Panc1 (cell line): ENCODE data around the gene CKS1B. TPM values are rescaled to one million over a fixed set of nuclear protein-coding genes. Genes with fewer than 3 reads are reported as not detected.

ENCODE experiments used
- ATAC-seq: fragments of 200-7000 bp; cut with Tn5 transposase; 2 replicates; pipeline ENCODE4 v1.9.1; 2020; ENCODE audit warnings: mild to moderate bottlenecking, moderate library complexity
- BruUV-seq: library from RNA; stranded (reverse); fragments of 400-500 nt; replicated peaks from 2 replicates; lab custom pipeline; 2021; lab: Mats Ljungman, UMichigan
- CTCF ChIA-PET: fragments of 300-600 bp; sonication (Branson Sonifier 250); formaldehyde crosslinking; loops from one replicate; lab custom pipeline; 2022; ENCODE audit warnings: antibody characterized with exemption; lab: Charles Lee
- POLR2A ChIA-PET: fragments of 300-600 bp; sonication (Branson Sonifier 250); formaldehyde crosslinking; loops from one replicate; lab custom pipeline; 2022; ENCODE audit warnings: antibody characterized with exemption; lab: Charles Lee
- DNase-seq: peaks from one replicate; pipeline ENCODE4 v3.0.0-alpha.2; 2010; ENCODE audit warnings: low read depth, low spot score
- H3K27ac ChIP-seq: 2 replicates; pipeline ENCODE4 v1.5.1; 2011; ENCODE audit warnings: mild to moderate bottlenecking, low read length, inconsistent platforms
- H3K27me3 ChIP-seq: fragments of 200-500 bp; sonication (Bioruptor generic); 2 replicates; pipeline ENCODE4 v1.6.0; 2014; ENCODE audit warnings: low read length, inconsistent platforms; ENCODE audit not compliant: control insufficient read depth, insufficient read depth
- H3K36me3 ChIP-seq: fragments of 200-500 bp; sonication (Bioruptor generic); 2 replicates; pipeline ENCODE4 v1.5.1; 2014; ENCODE audit warnings: inconsistent platforms, mild to moderate bottlenecking, low read length, moderate library complexity; ENCODE audit not compliant: control insufficient read depth, insufficient read depth
- H3K4me1 ChIP-seq: 2 replicates; pipeline ENCODE4 v1.5.1; 2011; ENCODE audit warnings: inconsistent platforms, mild to moderate bottlenecking, low read length, moderate library complexity; ENCODE audit not compliant: control insufficient read depth, insufficient read depth
- H3K4me3 ChIP-seq, 2 experiments: 2 replicates each; pipeline ENCODE4 v1.5.1; 2011 to 2012; ENCODE audit warnings: low read depth in 2 of 2, low read length in 2 of 2, mild to moderate bottlenecking in 2 of 2, inconsistent platforms in 1 of 2, moderate library complexity in 1 of 2
- H3K9me3 ChIP-seq: fragments of 200-500 bp; sonication (Bioruptor generic); 2 replicates; pipeline ENCODE4 v1.5.1; 2014; ENCODE audit warnings: low read depth, mild to moderate bottlenecking, inconsistent platforms, low read length, moderate library complexity; ENCODE audit not compliant: control insufficient read depth, insufficient read depth
- POLR2AphosphoS5 ChIP-seq: IDR thresholded peaks from 2 replicates; pipeline ENCODE4 v1.6.1; 2012; ENCODE audit warnings: mild to moderate bottlenecking, low read depth, low read length, moderate library complexity
- SIN3A ChIP-seq: IDR thresholded peaks from 2 replicates; pipeline ENCODE4 v1.6.1; 2012; ENCODE audit warnings: low read depth, mild to moderate bottlenecking, low read length, moderate library complexity, borderline replicate concordance; ENCODE audit not compliant: insufficient read depth
- TCF7L2 ChIP-seq: IDR thresholded peaks from 2 replicates; pipeline ENCODE4 v1.6.1; 2011; ENCODE audit warnings: mild to moderate bottlenecking, low read depth, low read length, inconsistent platforms
- in situ Hi-C: cut with HindIII; loops from 2 replicates; pipeline ENCODE4 v1.10.0; 2016; ENCODE audit warnings: low sequenced_read_pairs, low pct_unique_long_range_greater_than_20kb
- intact Hi-C: fragments of 100-400 bp; cut with micrococcal nuclease; formaldehyde crosslinking; loops from one replicate; pipeline ENCODE4 v1.10.0; 2022; ENCODE audit not compliant: unreplicated experiment
- total RNA-seq: library from RNA; stranded (reverse); gene quantifications from one replicate; pipeline ENCODE4 v1.2.1, GENCODE V29; 2021; ENCODE audit not compliant: unreplicated experiment
- TF ChIP-seq, protein P1 (sequence below), 2 experiments: IDR thresholded peaks; 2 replicates each; pipeline ENCODE4 v1.6.1; 2011 to 2012; ENCODE audit warnings: low read depth in 2 of 2, control low read depth in 1 of 2, low read length in 1 of 2, mild to moderate bottlenecking in 1 of 2, moderate library complexity in 1 of 2; ENCODE audit not compliant: insufficient read depth in 1 of 2
- TF ChIP-seq, protein P2 (sequence below): fragments of 450-650 bp; IDR thresholded peaks from 2 replicates; pipeline ENCODE4 v1.5.1; 2017; ENCODE audit warnings: mild to moderate bottlenecking

Gene CKS1B
- total RNA-seq, 1 experiment from 2014 or later: 212 TPM

DNA sequence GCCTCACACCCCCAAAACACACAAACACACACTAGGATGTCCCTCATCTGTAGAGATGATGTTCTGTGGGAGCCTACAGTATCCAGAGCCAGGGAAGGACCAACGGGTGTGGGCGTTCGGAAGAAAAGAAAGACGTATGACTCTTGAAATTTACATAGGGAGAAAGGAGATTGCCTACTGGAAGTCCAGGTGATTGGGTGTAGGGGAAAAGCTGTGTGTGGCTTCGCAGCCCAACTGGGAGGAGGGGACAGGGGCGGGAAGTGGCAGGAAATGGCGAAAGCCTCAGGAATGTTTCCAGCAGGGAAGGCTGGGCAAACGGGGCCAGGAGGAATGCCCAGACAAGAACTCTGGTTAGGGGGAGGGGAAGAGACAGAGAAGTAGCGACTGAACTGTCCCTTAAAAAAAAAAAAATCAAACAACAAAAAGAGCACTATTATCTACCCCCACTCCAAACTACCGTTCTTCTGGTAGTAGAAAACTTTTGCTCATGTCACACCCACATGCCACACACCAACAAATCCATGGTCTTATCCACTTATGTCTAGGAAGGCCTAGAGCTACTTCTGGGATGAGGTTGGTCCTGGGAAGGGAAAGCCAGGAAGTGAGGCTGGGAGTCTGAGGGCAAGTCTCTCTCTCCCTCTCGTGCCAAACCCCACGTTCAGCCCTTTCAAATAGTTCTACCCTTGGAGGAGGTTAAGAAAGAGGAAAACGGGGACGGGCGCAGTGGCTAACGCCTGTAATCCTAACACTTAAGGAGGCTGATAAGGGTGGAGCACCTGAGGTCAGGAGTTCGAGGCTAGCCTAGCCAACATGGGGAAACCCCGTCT is 1.8 kb upstream of the CKS1B start:
- POLR2A ChIA-PET: interaction anchor here (0.8 kb wide), 1 partner anchor 9 kb away, joined by 4 read pairs; no protein-coding TSS in a partner anchor

DNA sequence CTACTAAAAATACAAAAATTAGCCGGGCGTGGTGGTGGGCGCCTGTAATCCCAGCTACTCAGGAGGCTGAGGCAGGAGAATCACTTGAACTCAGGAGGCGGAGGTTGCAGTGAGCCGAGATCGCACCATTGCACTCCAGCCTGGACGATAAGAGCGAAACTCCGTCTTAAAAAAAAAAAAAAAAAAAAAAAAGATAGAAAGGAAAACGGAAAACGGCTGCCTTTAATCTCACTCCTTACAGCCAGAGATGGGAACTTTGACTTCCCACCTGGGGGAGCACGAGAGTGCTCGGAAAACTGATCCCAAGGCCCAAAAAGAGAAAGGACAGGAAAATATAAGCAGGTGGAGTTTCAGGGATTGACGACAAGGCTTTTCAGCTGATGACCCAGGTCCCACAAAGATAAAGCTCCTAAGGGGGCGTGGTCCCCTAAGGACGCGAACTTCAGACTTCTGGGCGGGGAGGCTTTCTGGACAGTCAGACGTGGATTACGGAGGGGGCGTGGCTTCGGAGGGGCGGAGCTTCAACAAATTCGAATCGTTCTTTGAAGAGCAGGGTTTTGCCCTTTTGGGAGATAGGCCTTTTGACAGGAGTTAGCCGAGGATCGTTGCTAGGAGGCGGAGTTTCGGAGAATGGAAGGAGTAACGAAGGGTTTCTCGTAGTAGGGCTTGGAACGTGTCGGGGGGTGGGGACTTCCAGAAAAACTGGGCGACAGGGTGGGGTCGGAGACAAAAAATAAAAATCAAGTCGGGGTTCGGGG is 958 bp upstream of the CKS1B start:
- peaks cover 51% of the 10 kb centered on the region for H3K4me1 ChIP-seq
- H3K4me3 ChIP-seq: peak overlapping the region; percentile 77 to 88
- intact Hi-C loops (no loop called here), in situ Hi-C loops (no loop called here)
- POLR2A ChIA-PET: interaction anchor here (0.7 to 1.2 kb wide), 6 partner anchors 9 to 264 kb away, joined by 3 to 15 read pairs (median 4); partner anchors contain the start of genes FLAD1 and PBXIP1
- peak; percentile 38 for ATAC-seq
- no peaks in the 10 kb centered on the region for H3K27me3 ChIP-seq
- CTCF ChIA-PET: interaction anchor here (0.6 to 1.0 kb wide), 5 partner anchors 19 to 55 kb away, joined by 3 to 17 read pairs (median 4); no protein-coding TSS in a partner anchor
- peaks cover 6% of the 10 kb centered on the region for H3K36me3 ChIP-seq
- peak overlapping the region; percentile 98 for H3K27ac ChIP-seq
- TF ChIP-seq, protein P1, sequence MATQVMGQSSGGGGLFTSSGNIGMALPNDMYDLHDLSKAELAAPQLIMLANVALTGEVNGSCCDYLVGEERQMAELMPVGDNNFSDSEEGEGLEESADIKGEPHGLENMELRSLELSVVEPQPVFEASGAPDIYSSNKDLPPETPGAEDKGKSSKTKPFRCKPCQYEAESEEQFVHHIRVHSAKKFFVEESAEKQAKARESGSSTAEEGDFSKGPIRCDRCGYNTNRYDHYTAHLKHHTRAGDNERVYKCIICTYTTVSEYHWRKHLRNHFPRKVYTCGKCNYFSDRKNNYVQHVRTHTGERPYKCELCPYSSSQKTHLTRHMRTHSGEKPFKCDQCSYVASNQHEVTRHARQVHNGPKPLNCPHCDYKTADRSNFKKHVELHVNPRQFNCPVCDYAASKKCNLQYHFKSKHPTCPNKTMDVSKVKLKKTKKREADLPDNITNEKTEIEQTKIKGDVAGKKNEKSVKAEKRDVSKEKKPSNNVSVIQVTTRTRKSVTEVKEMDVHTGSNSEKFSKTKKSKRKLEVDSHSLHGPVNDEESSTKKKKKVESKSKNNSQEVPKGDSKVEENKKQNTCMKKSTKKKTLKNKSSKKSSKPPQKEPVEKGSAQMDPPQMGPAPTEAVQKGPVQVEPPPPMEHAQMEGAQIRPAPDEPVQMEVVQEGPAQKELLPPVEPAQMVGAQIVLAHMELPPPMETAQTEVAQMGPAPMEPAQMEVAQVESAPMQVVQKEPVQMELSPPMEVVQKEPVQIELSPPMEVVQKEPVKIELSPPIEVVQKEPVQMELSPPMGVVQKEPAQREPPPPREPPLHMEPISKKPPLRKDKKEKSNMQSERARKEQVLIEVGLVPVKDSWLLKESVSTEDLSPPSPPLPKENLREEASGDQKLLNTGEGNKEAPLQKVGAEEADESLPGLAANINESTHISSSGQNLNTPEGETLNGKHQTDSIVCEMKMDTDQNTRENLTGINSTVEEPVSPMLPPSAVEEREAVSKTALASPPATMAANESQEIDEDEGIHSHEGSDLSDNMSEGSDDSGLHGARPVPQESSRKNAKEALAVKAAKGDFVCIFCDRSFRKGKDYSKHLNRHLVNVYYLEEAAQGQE (IDR thresholded peaks at IDR 0.05; ENCODE audit: insufficient read depth in 1 of 2, low read depth in 2 of 2, low read length in 1 of 2): peak in 1 of 2 experiments; percentile 34; a peak in 1 of 4 replicates
- no peak for TF ChIP-seq TCF7L2
- peak; percentile 77 for TF ChIP-seq POLR2AphosphoS5
- BruUV-seq: no TSS peak
- no peaks in the 10 kb centered on the region for H3K9me3 ChIP-seq
- peak; percentile 97 for DNase-seq

More for the DNA sequence above, 1.8 kb upstream of the CKS1B start:
- Histone ChIP-seq H3K27ac (peak overlapping the region; percentile 98), H3K9me3 (no peaks in the 10 kb centered on the region), H3K4me1 (peaks cover 51% of the 10 kb centered on the region), H3K27me3 (no peaks in the 10 kb centered on the region), H3K4me3 (peak overlapping the region; percentile 77 to 88), H3K36me3 (no peaks in the 10 kb centered on the region; the same call in none of the 2 replicates)
- BruUV-seq: TSS peak; percentile 64
- in situ Hi-C loops: no loop called here
- intact Hi-C loops: no loop called here
- TF ChIP-seq, protein P2, sequence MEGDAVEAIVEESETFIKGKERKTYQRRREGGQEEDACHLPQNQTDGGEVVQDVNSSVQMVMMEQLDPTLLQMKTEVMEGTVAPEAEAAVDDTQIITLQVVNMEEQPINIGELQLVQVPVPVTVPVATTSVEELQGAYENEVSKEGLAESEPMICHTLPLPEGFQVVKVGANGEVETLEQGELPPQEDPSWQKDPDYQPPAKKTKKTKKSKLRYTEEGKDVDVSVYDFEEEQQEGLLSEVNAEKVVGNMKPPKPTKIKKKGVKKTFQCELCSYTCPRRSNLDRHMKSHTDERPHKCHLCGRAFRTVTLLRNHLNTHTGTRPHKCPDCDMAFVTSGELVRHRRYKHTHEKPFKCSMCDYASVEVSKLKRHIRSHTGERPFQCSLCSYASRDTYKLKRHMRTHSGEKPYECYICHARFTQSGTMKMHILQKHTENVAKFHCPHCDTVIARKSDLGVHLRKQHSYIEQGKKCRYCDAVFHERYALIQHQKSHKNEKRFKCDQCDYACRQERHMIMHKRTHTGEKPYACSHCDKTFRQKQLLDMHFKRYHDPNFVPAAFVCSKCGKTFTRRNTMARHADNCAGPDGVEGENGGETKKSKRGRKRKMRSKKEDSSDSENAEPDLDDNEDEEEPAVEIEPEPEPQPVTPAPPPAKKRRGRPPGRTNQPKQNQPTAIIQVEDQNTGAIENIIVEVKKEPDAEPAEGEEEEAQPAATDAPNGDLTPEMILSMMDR: no peak
- TF ChIP-seq POLR2AphosphoS5: no peak; the same call in 1 of the 2 replicates
- TF ChIP-seq, protein P1 (IDR thresholded peaks at IDR 0.05; ENCODE audit: insufficient read depth in 1 of 2, low read depth in 2 of 2, low read length in 1 of 2): no peak
- no peak for TF ChIP-seq SIN3A
- no peak for TF ChIP-seq TCF7L2
- CTCF ChIA-PET: interaction anchor here (0.6 to 1.0 kb wide), 2 partner anchors 45 to 56 kb away, joined by 4 to 5 read pairs; no protein-coding TSS in a partner anchor
- DNase-seq (peak; percentile 93), ATAC-seq (peak; percentile 25)
